OCI-LY7 (cell line): ENCODE data around the gene TMEM50B. TPM values are rescaled to one million over a fixed set of nuclear protein-coding genes. Genes with fewer than 3 reads are reported as not detected.

Source experiments
- BruUV-seq: library from RNA; stranded (reverse); fragments of 400-500 nt; replicated peaks from 2 replicates; lab custom pipeline; 2021; lab: Mats Ljungman, UMichigan
- CTCF ChIA-PET: fragments of 300-600 bp; sonication (Branson Sonifier 250); formaldehyde crosslinking; loops from one replicate; lab custom pipeline; 2022; ENCODE audit warnings: antibody characterized with exemption; ENCODE audit not compliant: unreplicated experiment; lab: Charles Lee
- POLR2A ChIA-PET: fragments of 300-600 bp; sonication (Branson Sonifier 250); formaldehyde crosslinking; loops from one replicate; lab custom pipeline; 2022; ENCODE audit warnings: antibody characterized with exemption; lab: Charles Lee
- DNase-seq: peaks from one replicate; pipeline ENCODE4 v3.0.0-alpha.2; 2015; ENCODE audit warnings: low spot score
- H2AFZ ChIP-seq: fragments of 200-600 bp; sonication (generic), shearing (Covaris generic); 2 replicates; pipeline ENCODE4 v1.6.1; 2014; ENCODE audit warnings: mild to moderate bottlenecking, antibody characterized with exemption, low read length, moderate library complexity
- H3K27ac ChIP-seq: fragments of 200-600 bp; sonication (generic); 2 replicates; pipeline ENCODE4 v1.5.1; 2014; ENCODE audit warnings: mixed run types, low read depth, mild to moderate bottlenecking, moderate library complexity, low read length, inconsistent platforms; ENCODE audit not compliant: poor library complexity, severe bottlenecking
- H3K36me3 ChIP-seq: fragments of 200-600 bp; sonication (generic); 2 replicates; pipeline ENCODE4 v1.6.1; 2014; ENCODE audit warnings: mild to moderate bottlenecking, antibody characterized with exemption, low read length, moderate library complexity, mixed read lengths; ENCODE audit not compliant: insufficient read depth
- H3K4me1 ChIP-seq: fragments of 200-600 bp; sonication (generic); 2 replicates; pipeline ENCODE4 v1.5.1; 2014; ENCODE audit warnings: mild to moderate bottlenecking, low read length; ENCODE audit not compliant: insufficient read depth, poor library complexity, severe bottlenecking
- H3K4me2 ChIP-seq: fragments of 200-600 bp; sonication (generic); 2 replicates; pipeline ENCODE4 v1.6.1; 2014; ENCODE audit warnings: mild to moderate bottlenecking, low read length
- H3K4me3 ChIP-seq: fragments of 200-600 bp; sonication (generic); 2 replicates; pipeline ENCODE4 v1.5.1; 2014; ENCODE audit warnings: mild to moderate bottlenecking, low read depth, low read length; ENCODE audit not compliant: poor library complexity, severe bottlenecking
- H3K79me2 ChIP-seq: fragments of 200-600 bp; sonication (generic); 2 replicates; pipeline ENCODE4 v1.6.1; 2016; ENCODE audit warnings: low read depth, mild to moderate bottlenecking, low read length, moderate library complexity, mixed read lengths; ENCODE audit not compliant: insufficient read depth
- H3K9me2 ChIP-seq: fragments of 200-600 bp; sonication (generic); 2 replicates; pipeline ENCODE4 v1.6.1; 2016; ENCODE audit warnings: mild to moderate bottlenecking, low read length, mixed read lengths; ENCODE audit not compliant: insufficient read depth
- H3K9me3 ChIP-seq: fragments of 200-600 bp; sonication (generic); 2 replicates; pipeline ENCODE4 v1.6.1; 2014; ENCODE audit warnings: mild to moderate bottlenecking, mixed run types, low read length, mixed read lengths
- H4K20me1 ChIP-seq: fragments of 200-600 bp; sonication (generic); 2 replicates; pipeline ENCODE4 v1.6.1; 2014; ENCODE audit warnings: mild to moderate bottlenecking, antibody characterized with exemption, low read length, moderate library complexity, mixed read lengths; ENCODE audit not compliant: insufficient read depth
- EZH2phosphoT487 ChIP-seq: fragments of 200-600 bp; sonication (generic); IDR thresholded peaks from 2 replicates; pipeline ENCODE4 v1.6.1; 2018; ENCODE audit warnings: low read depth, borderline replicate concordance, mild to moderate bottlenecking, mixed run types, antibody characterized with exemption, low read length, moderate library complexity, mixed read lengths
- intact Hi-C: fragments of 100-400 bp; cut with micrococcal nuclease; formaldehyde crosslinking; loops from one replicate; pipeline ENCODE4 v1.10.0; 2022; ENCODE audit not compliant: unreplicated experiment
- total RNA-seq, 2 experiments: library from RNA; depleted of rRNA in 1 of 2; stranded (reverse); fragments of >200 nt in 1 of 2; shearing (Covaris generic) in 1 of 2; gene quantifications; 2 replicates each; pipeline ENCODE4 v1.2.3, GENCODE V29; 2014 to 2022
- TF ChIP-seq, protein P1 (sequence below): fragments of 200-600 bp; sonication (generic); conservative IDR thresholded peaks from 2 replicates; pipeline ENCODE4 v1.5.1; 2014; ENCODE audit warnings: mild to moderate bottlenecking, antibody characterized with exemption, low read length, moderate library complexity, mixed read lengths

TMEM50B gene
- total RNA-seq, 2 experiments from 2014 or later, result 24.4 to 30.3 TPM

DNA sequence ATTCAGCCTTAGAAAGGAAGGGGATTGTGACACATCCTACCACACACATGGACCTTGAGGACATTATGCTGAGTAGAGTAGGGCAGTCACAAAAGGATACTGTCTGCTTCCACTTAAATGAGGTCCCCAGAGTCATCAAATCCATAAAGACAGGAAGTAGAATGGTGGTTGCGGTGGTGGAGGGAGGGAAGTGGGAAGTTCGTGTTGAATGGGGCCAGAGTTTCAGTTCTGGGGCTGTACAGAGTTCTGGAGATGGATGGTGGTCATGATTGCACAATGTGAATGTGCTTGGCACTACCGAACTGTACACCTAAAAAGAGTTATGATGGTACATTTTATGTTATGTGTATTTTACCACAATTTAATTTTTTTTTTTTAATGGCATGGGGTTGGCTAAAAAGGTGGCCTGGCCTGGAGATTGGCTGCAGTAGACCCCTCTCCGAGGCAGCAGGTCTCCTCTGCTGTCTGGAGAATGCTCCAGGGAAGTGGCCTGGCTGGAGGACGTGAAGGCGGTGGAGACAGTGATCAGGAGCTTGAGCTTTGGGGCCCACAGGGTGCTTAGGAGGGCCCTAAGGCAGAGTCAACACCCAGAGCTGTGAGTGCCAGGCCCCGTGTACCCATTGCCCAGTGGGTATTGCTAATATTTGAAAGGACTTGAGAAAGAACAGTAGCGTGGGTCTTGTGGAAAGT lies 46.2 kb downstream of the TMEM50B start:
- no TSS peak for BruUV-seq
- Histone ChIP-seq H3K27ac (no peak overlapping the region), H3K9me3 (no peaks in the 10 kb centered on the region), H3K9me2 (no peaks in the 10 kb centered on the region), H4K20me1 (no peaks in the 10 kb centered on the region), H3K4me1 (peaks cover 31% of the 10 kb centered on the region), H2AFZ (no peak overlapping the region), H3K4me2 (no peak overlapping the region), H3K79me2 (no peaks in the 10 kb centered on the region), H3K4me3 (no peak overlapping the region), H3K36me3 (peaks cover 97% of the 10 kb centered on the region)
- intact Hi-C loops, result loop anchor here (2.0 kb wide), 1 partner anchor 51 kb away; no protein-coding TSS in a partner anchor
- TF ChIP-seq EZH2phosphoT487, result no peak
- TF ChIP-seq, protein P1, sequence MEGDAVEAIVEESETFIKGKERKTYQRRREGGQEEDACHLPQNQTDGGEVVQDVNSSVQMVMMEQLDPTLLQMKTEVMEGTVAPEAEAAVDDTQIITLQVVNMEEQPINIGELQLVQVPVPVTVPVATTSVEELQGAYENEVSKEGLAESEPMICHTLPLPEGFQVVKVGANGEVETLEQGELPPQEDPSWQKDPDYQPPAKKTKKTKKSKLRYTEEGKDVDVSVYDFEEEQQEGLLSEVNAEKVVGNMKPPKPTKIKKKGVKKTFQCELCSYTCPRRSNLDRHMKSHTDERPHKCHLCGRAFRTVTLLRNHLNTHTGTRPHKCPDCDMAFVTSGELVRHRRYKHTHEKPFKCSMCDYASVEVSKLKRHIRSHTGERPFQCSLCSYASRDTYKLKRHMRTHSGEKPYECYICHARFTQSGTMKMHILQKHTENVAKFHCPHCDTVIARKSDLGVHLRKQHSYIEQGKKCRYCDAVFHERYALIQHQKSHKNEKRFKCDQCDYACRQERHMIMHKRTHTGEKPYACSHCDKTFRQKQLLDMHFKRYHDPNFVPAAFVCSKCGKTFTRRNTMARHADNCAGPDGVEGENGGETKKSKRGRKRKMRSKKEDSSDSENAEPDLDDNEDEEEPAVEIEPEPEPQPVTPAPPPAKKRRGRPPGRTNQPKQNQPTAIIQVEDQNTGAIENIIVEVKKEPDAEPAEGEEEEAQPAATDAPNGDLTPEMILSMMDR, result no peak
- ChIA-PET CTCF (no interaction called here), POLR2A (no interaction called here)
- no peak for DNase-seq

DNA sequence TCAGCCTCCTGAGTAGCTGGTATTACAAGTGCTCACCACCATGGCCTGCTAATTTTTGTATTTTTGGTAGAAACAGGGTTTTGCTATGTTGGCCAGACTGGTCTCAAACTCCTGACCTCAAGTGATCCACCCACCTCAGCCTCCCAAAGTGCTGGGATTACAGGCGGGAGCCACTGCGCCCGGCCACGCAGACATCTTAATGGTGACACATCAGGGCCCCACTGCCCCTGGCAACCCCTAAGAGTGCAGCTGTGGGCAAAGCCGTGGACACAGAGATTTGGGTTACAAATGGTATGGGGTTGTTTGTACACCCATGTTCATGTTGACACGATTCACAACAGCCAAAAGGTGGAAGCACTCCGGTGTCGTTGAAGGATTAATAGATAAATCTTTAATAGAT lies 46.8 kb downstream of the TMEM50B start:
- no peak overlapping the region for H3K4me2 ChIP-seq

More for the DNA sequence above, 46.8 kb downstream of the TMEM50B start:
- Histone ChIP-seq H3K79me2 (no peaks in the 10 kb centered on the region), H3K4me1 (peaks cover 31% of the 10 kb centered on the region), H3K4me3 (no peak overlapping the region), H2AFZ (no peak overlapping the region), H4K20me1 (no peaks in the 10 kb centered on the region), H3K9me2 (no peaks in the 10 kb centered on the region), H3K27ac (no peak overlapping the region), H3K36me3 (peaks cover 97% of the 10 kb centered on the region), H3K9me3 (no peaks in the 10 kb centered on the region)
- intact Hi-C loops, result no loop called here
- no TSS peak for BruUV-seq
- ChIA-PET POLR2A (no interaction called here), CTCF (no interaction called here)
- TF ChIP-seq EZH2phosphoT487, result no peak
- TF ChIP-seq, protein P1, result no peak
- no peak for DNase-seq
